Measurements from ENCODE around the gene TCF7L2.

The TCF7L2 gene

DNA sequence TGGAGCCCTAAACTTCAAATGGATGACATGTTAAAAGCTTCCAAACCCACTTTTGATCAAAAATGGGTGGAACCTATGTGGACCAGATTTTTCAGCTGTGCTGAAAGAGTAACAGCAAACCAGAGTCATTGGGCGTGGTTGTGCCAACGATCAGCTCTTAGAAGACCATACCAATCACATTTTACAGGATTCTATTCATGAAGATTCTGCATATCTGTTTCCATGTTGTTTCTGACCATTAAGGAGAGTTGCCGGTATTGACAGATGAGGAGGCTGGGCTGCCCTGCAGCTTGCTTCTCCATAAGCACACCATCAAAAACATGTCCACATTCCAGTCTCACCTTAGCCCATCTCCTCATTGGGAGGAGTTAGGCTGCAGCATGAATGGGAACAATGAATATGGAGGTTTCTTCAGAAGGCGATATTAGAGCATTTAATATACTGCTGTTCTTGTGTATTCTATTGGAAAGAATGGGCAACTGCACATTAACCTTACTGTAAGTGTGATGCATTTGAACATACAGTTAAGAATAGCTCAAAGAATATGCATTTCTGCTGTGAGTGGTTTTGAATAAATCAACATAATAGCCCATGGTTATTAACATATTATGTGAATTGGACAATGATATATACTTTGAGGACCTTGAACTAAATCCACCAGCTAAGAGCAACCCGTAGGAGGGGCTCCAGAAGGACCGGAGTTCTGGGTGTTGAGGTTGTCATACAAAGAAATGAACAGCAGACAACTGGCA lies 116.7 kb downstream of the TCF7L2 start:
- Histone ChIP-seq H3K27ac (ENCODE audit: low read depth, low read length) (no peak overlapping the region), H2AFZ (ENCODE audit: insufficient read depth, low read length, poor library complexity) (no peak overlapping the region), H3K79me2 (ENCODE audit: control insufficient read depth, insufficient read depth, low read length, poor library complexity) (peaks cover 12% of the 10 kb centered on the region), H3K36me3 (ENCODE audit: control insufficient read depth in 1 of 2, insufficient read depth in 2 of 2, low read length in 2 of 2) (peaks cover 0 to 3% of the 10 kb centered on the region in 2 experiments), H4K91ac (ENCODE audit: low read depth, low read length) (no peak overlapping the region), H2BK12ac (ENCODE audit: low read length) (no peak overlapping the region), H2BK5ac (ENCODE audit: low read depth, low read length, poor library complexity) (no peak overlapping the region), H3K4me3 (ENCODE audit: low read depth, low read length) (no peak overlapping the region), H3K4me1 (ENCODE audit: control insufficient read depth in 1 of 2, insufficient read depth in 2 of 2, low read length in 2 of 2) (peaks cover 35 to 37% of the 10 kb centered on the region in 2 experiments), H3K14ac (ENCODE audit: low read length) (no peak overlapping the region), H3K79me1 (ENCODE audit: low read length) (peaks cover 18% of the 10 kb centered on the region), H3K4ac (ENCODE audit: low read depth, low read length) (no peak overlapping the region), H2AK5ac (ENCODE audit: low read length) (no peak overlapping the region), H3K27me3 (ENCODE audit: insufficient read depth, low read length) (no peaks in the 10 kb centered on the region), H3K4me2 (ENCODE audit: low read length) (no peak overlapping the region), H2BK120ac (ENCODE audit: insufficient read depth, low read length, poor library complexity) (no peak overlapping the region), H4K12ac (ENCODE audit: low read depth, low read length) (no peak overlapping the region), H3K18ac (ENCODE audit: low read length) (no peak overlapping the region), H3K9me3 (ENCODE audit: insufficient read depth, low read depth, low read length) (peaks cover 1% of the 10 kb centered on the region), H3K23ac (ENCODE audit: low read length) (no peak overlapping the region), H3K9ac (ENCODE audit: low read length) (no peak overlapping the region), H4K8ac (ENCODE audit: low read depth, low read length) (no peak overlapping the region)
- DNase-seq = no peak
- no CpG with 5 or more reads among the region's 6 CpGs for WGBS (ENCODE audit: extremely low coverage, insufficient coverage, insufficient read length)

DNA sequence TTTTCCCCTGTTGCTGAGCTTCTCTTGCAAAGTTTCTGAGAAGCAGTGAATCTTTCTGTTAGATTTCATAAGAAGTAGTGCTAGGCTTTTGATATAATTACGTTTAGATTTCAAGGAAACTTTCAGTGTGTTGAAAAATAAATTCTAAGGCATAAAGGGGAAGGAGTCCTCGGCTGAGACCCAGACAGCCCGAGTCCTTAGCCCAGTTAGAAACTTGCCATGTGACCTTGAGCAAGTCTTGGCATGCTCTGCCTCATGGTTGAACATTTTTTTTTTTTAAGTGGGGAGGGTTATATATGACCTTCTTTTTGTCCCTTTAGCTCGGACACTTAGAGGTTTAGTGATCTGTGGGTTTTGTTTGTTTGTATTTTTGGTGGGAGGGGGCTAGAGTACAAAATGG lies 117.5 kb downstream of the TCF7L2 start:
- no peak overlapping the region for H3K4me3 ChIP-seq (ENCODE audit: low read depth, low read length)
- H3K79me2 ChIP-seq (ENCODE audit: control insufficient read depth, insufficient read depth, low read length, poor library complexity) = peaks cover 12% of the 10 kb centered on the region
- H3K14ac ChIP-seq (ENCODE audit: low read length) = no peak overlapping the region
- no CpG with 5 or more reads among the region's 4 CpGs for WGBS (ENCODE audit: extremely low coverage, insufficient coverage, insufficient read length)
- H2BK5ac ChIP-seq (ENCODE audit: low read depth, low read length, poor library complexity) = no peak overlapping the region
- H2AFZ ChIP-seq (ENCODE audit: insufficient read depth, low read length, poor library complexity) = no peak overlapping the region
- peaks cover 0 to 3% of the 10 kb centered on the region in 2 experiments for H3K36me3 ChIP-seq (ENCODE audit: control insufficient read depth in 1 of 2, insufficient read depth in 2 of 2, low read length in 2 of 2)
- H3K27me3 ChIP-seq (ENCODE audit: insufficient read depth, low read length) = no peaks in the 10 kb centered on the region
- H3K4me2 ChIP-seq (ENCODE audit: low read length) = no peak overlapping the region
- H3K27ac ChIP-seq (ENCODE audit: low read depth, low read length) = no peak overlapping the region
- H3K4me1 ChIP-seq (ENCODE audit: control insufficient read depth in 1 of 2, insufficient read depth in 2 of 2, low read length in 2 of 2) = peaks cover 31 to 33% of the 10 kb centered on the region in 2 experiments
- no peak overlapping the region for H4K12ac ChIP-seq (ENCODE audit: low read depth, low read length)
- H2BK12ac ChIP-seq (ENCODE audit: low read length) = no peak overlapping the region
- H3K9ac ChIP-seq (ENCODE audit: low read length) = no peak overlapping the region
- no peak overlapping the region for H3K4ac ChIP-seq (ENCODE audit: low read depth, low read length)
- H3K79me1 ChIP-seq (ENCODE audit: low read length) = peaks cover 18% of the 10 kb centered on the region
- no peak overlapping the region for H4K91ac ChIP-seq (ENCODE audit: low read depth, low read length)
- no peak overlapping the region for H2AK5ac ChIP-seq (ENCODE audit: low read length)
- no peak overlapping the region for H3K18ac ChIP-seq (ENCODE audit: low read length)
- no peak overlapping the region for H2BK120ac ChIP-seq (ENCODE audit: insufficient read depth, low read length, poor library complexity)
- no peak overlapping the region for H4K8ac ChIP-seq (ENCODE audit: low read depth, low read length)
- H3K9me3 ChIP-seq (ENCODE audit: insufficient read depth, low read depth, low read length) = peaks cover 1% of the 10 kb centered on the region
- no peak for DNase-seq
- no peak overlapping the region for H3K23ac ChIP-seq (ENCODE audit: low read length)

DNA sequence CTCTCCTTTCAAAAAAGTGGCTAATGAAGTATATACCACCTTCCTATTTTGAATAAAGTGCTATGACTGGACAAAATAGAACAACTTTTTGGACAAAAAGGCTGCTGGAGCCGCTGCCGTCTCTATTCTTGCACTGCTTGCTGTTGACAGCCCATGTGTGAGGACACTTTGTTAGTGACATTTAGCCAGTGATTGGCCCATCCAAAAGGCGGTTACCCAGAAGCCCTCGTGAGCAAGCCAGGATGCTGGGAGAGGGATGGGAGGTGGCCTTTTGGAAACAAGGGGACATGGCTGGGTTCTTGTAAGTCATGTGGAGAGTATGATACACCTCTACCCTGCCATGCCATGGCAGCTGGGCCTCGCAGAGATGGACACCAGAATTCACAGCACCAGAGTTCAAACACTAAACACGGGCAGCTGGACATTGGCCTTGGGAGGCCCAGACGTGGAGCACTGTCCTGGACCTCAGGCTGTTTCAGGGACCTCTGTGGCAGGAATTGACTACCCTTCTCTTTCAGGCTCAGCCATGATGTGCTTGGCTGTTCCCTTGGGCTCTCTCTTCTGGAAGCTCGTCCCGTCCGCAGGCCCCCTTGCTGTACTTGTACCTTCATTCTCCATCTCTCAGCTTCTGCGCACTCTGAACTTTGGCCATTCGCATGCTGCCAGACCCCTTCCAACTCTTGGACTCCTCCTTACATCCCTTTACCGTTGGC lies 118.3 kb downstream of the TCF7L2 start:
- Histone ChIP-seq H4K8ac (ENCODE audit: low read depth, low read length) (no peak overlapping the region), H3K79me1 (ENCODE audit: low read length) (peaks cover 21% of the 10 kb centered on the region), H2AFZ (ENCODE audit: insufficient read depth, low read length, poor library complexity) (no peak overlapping the region), H3K79me2 (ENCODE audit: control insufficient read depth, insufficient read depth, low read length, poor library complexity) (peaks cover 12% of the 10 kb centered on the region), H3K14ac (ENCODE audit: low read length) (peak overlapping the region; percentile 57), H2BK120ac (ENCODE audit: insufficient read depth, low read length, poor library complexity) (peak overlapping the region; percentile 39), H2BK12ac (ENCODE audit: low read length) (peak overlapping the region; percentile 55), H2BK5ac (ENCODE audit: low read depth, low read length, poor library complexity) (peak overlapping the region; percentile 8), H3K36me3 (ENCODE audit: control insufficient read depth in 1 of 2, insufficient read depth in 2 of 2, low read length in 2 of 2) (peaks cover 0 to 3% of the 10 kb centered on the region in 2 experiments), H3K23ac (ENCODE audit: low read length) (no peak overlapping the region), H3K9me3 (ENCODE audit: insufficient read depth, low read depth, low read length) (peaks cover 1% of the 10 kb centered on the region), H4K12ac (ENCODE audit: low read depth, low read length) (no peak overlapping the region), H3K27me3 (ENCODE audit: insufficient read depth, low read length) (no peaks in the 10 kb centered on the region), H2AK5ac (ENCODE audit: low read length) (peak overlapping the region; percentile 55), H3K9ac (ENCODE audit: low read length) (no peak overlapping the region), H3K18ac (ENCODE audit: low read length) (peak overlapping the region; percentile 67), H4K91ac (ENCODE audit: low read depth, low read length) (peak overlapping the region; percentile 30), H3K4me1 (ENCODE audit: control insufficient read depth in 1 of 2, insufficient read depth in 2 of 2, low read length in 2 of 2) (peaks cover 32 to 33% of the 10 kb centered on the region in 2 experiments), H3K4ac (ENCODE audit: low read depth, low read length) (peak overlapping the region; percentile 5), H3K4me2 (ENCODE audit: low read length) (no peak overlapping the region), H3K27ac (ENCODE audit: low read depth, low read length) (no peak overlapping the region), H3K4me3 (ENCODE audit: low read depth, low read length) (no peak overlapping the region)
- no CpG with 5 or more reads among the region's 13 CpGs for WGBS (ENCODE audit: extremely low coverage, insufficient coverage, insufficient read length)
- DNase-seq = no peak

DNA sequence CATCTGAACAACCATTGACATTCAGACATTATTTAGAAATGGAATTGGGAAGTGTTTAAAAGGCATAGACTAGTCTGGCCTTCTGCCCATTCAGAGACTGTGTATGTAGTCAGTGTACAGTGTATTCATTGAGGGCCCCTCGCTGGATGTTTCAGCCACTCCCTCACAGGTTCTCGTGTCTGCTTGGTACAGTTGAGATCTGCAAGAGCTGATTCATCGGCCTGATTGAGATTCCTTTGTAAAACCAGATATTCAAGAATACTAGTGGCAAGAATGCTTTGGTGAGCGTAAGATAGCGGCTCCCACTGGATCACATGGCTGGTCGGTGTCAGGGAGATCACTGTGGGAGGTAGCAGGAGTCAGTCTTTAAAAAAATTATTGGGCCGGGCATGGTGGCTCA lies 119.5 kb downstream of the TCF7L2 start:
- peaks cover 20% of the 10 kb centered on the region for H3K79me1 ChIP-seq (ENCODE audit: low read length)
- no peak overlapping the region for H3K9ac ChIP-seq (ENCODE audit: low read length)
- H4K12ac ChIP-seq (ENCODE audit: low read depth, low read length) = no peak overlapping the region
- H2BK5ac ChIP-seq (ENCODE audit: low read depth, low read length, poor library complexity) = peak overlapping the region; percentile 80
- H3K4me2 ChIP-seq (ENCODE audit: low read length) = no peak overlapping the region
- no peaks in the 10 kb centered on the region for H3K27me3 ChIP-seq (ENCODE audit: insufficient read depth, low read length)
- no peak overlapping the region for H3K14ac ChIP-seq (ENCODE audit: low read length)
- peaks cover 12% of the 10 kb centered on the region for H3K79me2 ChIP-seq (ENCODE audit: control insufficient read depth, insufficient read depth, low read length, poor library complexity)
- no peak overlapping the region for H4K8ac ChIP-seq (ENCODE audit: low read depth, low read length)
- peak overlapping the region; percentile 58 for H3K27ac ChIP-seq (ENCODE audit: low read depth, low read length)
- no CpG with 5 or more reads among the region's 7 CpGs for WGBS (ENCODE audit: extremely low coverage, insufficient coverage, insufficient read length)
- H2BK120ac ChIP-seq (ENCODE audit: insufficient read depth, low read length, poor library complexity) = no peak overlapping the region
- H3K4ac ChIP-seq (ENCODE audit: low read depth, low read length) = no peak overlapping the region
- no peak overlapping the region for H4K91ac ChIP-seq (ENCODE audit: low read depth, low read length)
- no peak overlapping the region for H3K23ac ChIP-seq (ENCODE audit: low read length)
- H2BK12ac ChIP-seq (ENCODE audit: low read length) = no peak overlapping the region
- no peak overlapping the region for H2AFZ ChIP-seq (ENCODE audit: insufficient read depth, low read length, poor library complexity)
- peaks cover 23 to 31% of the 10 kb centered on the region in 2 experiments for H3K4me1 ChIP-seq (ENCODE audit: control insufficient read depth in 1 of 2, insufficient read depth in 2 of 2, low read length in 2 of 2)
- no peak overlapping the region for H3K18ac ChIP-seq (ENCODE audit: low read length)
- peaks cover 0 to 3% of the 10 kb centered on the region in 2 experiments for H3K36me3 ChIP-seq (ENCODE audit: control insufficient read depth in 1 of 2, insufficient read depth in 2 of 2, low read length in 2 of 2)
- DNase-seq = peak; percentile 89 to 96
- H3K9me3 ChIP-seq (ENCODE audit: insufficient read depth, low read depth, low read length) = peaks cover 1% of the 10 kb centered on the region
- no peak overlapping the region for H3K4me3 ChIP-seq (ENCODE audit: low read depth, low read length)
- H2AK5ac ChIP-seq (ENCODE audit: low read length) = no peak overlapping the region
